Measurements from ENCODE around the gene AGAP1.

- TF ChIP-seq POLR2A (IDR thresholded peaks at IDR 0.05) (no peak), CTCF (IDR thresholded peaks at IDR 0.05) (no peak)
These were observed 34.1 kb downstream of the AGAP1 start for GRCh38 chr2:235527806-235528469.

All from heart left ventricle (tissue), 13 donors.